B cell (primary cell): ENCODE results near the gene NKX2-2. TPM values are rescaled to one million over a fixed set of nuclear protein-coding genes. Genes with fewer than 3 reads are reported as not detected.

Experiments used
- ATAC-seq: fragments of 200-7000 bp; cut with Tn5 transposase; one replicate; pipeline ENCODE4 v1.10.0; 2021; ENCODE audit warnings: low read depth, mild to moderate bottlenecking, moderate number of reproducible peaks, moderate library complexity
- CTCF ChIA-PET: fragments of 350-600 bp; sonication (Branson Sonifier 250); formaldehyde crosslinking; loops from one replicate; lab custom pipeline; 2021; ENCODE audit warnings: antibody characterized with exemption, inconsistent platforms; lab: Charles Lee
- POLR2A ChIA-PET: fragments of 350-600 bp; sonication (Branson Sonifier 250); formaldehyde crosslinking; loops from one replicate; lab custom pipeline; 2021; ENCODE audit warnings: antibody characterized with exemption; lab: Charles Lee
- DNase-seq: peaks from one replicate; pipeline ENCODE4 v3.0.0; 2013
- H2AFZ ChIP-seq: 2 replicates; pipeline ENCODE4 v1.6.1; 2012; ENCODE audit warnings: mild to moderate bottlenecking, low read depth, low read length; ENCODE audit not compliant: insufficient read depth, poor library complexity, severe bottlenecking
- H3K27ac ChIP-seq, 2 donors: 1 replicate in 1 of 2; 2 replicates in 1 of 2; pipeline ENCODE4 v1.5.1; 2012 to 2013; ENCODE audit warnings: low read length in 2 of 2, mild to moderate bottlenecking in 2 of 2, moderate library complexity in 1 of 2
- H3K27me3 ChIP-seq, 4 experiments: fragments of 200-600 bp in 1 of 4; sonication (generic) in 1 of 4; replicated peaks in 1 of 4; 1 replicate in 2 of 4; 2 replicates in 2 of 4; pipeline versions ENCODE4 v1.6.1 to v1.7.0; 2013 to 2016; ENCODE audit warnings: low read length in 3 of 4, mild to moderate bottlenecking in 2 of 4, mixed read lengths in 1 of 4, moderate library complexity in 1 of 4; ENCODE audit not compliant: insufficient read depth in 4 of 4, control insufficient read depth in 3 of 4; ENCODE audit errors: control extremely low read depth in 1 of 4
- H3K36me3 ChIP-seq, 2 experiments: replicated peaks in 1 of 2; 1 replicate in 1 of 2; 2 replicates in 1 of 2; pipeline versions ENCODE4 v1.6.1 to v1.7.1; 2013; ENCODE audit warnings: low read length in 1 of 2; ENCODE audit not compliant: insufficient read depth in 2 of 2, control insufficient read depth in 1 of 2; ENCODE audit errors: control extremely low read depth in 1 of 2, extremely low read depth in 1 of 2
- H3K4me1 ChIP-seq, 2 donors: fragments of 200-600 bp in 1 of 2; sonication (generic) in 1 of 2; 1 replicate in 1 of 2; 2 replicates in 1 of 2; pipeline versions ENCODE4 v1.5.1 to v1.6.1; 2013 to 2017; ENCODE audit warnings: low read length in 2 of 2; ENCODE audit not compliant: control insufficient read depth in 2 of 2, insufficient read depth in 2 of 2
- H3K4me2 ChIP-seq: replicated peaks from 2 replicates; pipeline ENCODE3; 2012; ENCODE audit warnings: mild to moderate bottlenecking, low read depth, low read length; ENCODE audit not compliant: poor library complexity, severe bottlenecking
- H3K4me3 ChIP-seq, 5 experiments: fragments of 200-600 bp in 1 of 5; sonication (generic) in 1 of 5; 1 replicate in 3 of 5; 2 replicates in 2 of 5; pipeline versions ENCODE4 v1.5.1 to v1.7.0; 2011 to 2016; ENCODE audit warnings: low read length in 4 of 5, mild to moderate bottlenecking in 4 of 5, low read depth in 2 of 5, control low read depth in 1 of 5, moderate library complexity in 1 of 5; ENCODE audit not compliant: insufficient read depth in 1 of 5; ENCODE audit errors: control extremely low read depth in 1 of 5, extremely low read depth in 1 of 5
- H3K79me2 ChIP-seq: fragments of 200-600 bp; sonication (generic); one replicate; pipeline ENCODE4 v1.6.0; 2016; ENCODE audit warnings: low read length; ENCODE audit not compliant: control insufficient read depth, insufficient read depth
- H3K9ac ChIP-seq: fragments of 200-600 bp; sonication (generic); 2 replicates; pipeline ENCODE4 v1.6.1; 2017; ENCODE audit warnings: mild to moderate bottlenecking, low read length, moderate library complexity
- H3K9me3 ChIP-seq, 3 donors: one replicate each; pipeline versions ENCODE4 v1.6.1 to v1.7.1; 2013; ENCODE audit warnings: low read length in 2 of 3; ENCODE audit not compliant: control insufficient read depth in 2 of 3, insufficient read depth in 1 of 3; ENCODE audit errors: control extremely low read depth in 1 of 3
- H4K20me1 ChIP-seq: 2 replicates; pipeline ENCODE4 v1.6.0; 2012; ENCODE audit warnings: mild to moderate bottlenecking, low read length; ENCODE audit not compliant: insufficient read depth, control insufficient read depth, poor library complexity, severe bottlenecking
- H3K27ac Mint-ChIP-seq: one replicate; pipeline ENCODE4 v1.8.0; 2021; ENCODE audit warnings: mixed read lengths
- H3K27me3 Mint-ChIP-seq: one replicate; pipeline ENCODE4 v1.8.0; 2021; ENCODE audit warnings: mixed read lengths
- H3K4me1 Mint-ChIP-seq: one replicate; pipeline ENCODE4 v1.8.0; 2021; ENCODE audit warnings: mixed read lengths
- H3K4me3 Mint-ChIP-seq: one replicate; pipeline ENCODE4 v1.8.0; 2021; ENCODE audit warnings: mixed read lengths
- H3K9me3 Mint-ChIP-seq: one replicate; pipeline ENCODE4 v1.8.0; 2022; ENCODE audit warnings: mixed read lengths; ENCODE audit not compliant: insufficient read depth
- EZH2 ChIP-seq: IDR thresholded peaks from 2 replicates; pipeline ENCODE4 v1.6.1; 2012; ENCODE audit warnings: borderline replicate concordance, low read depth, mild to moderate bottlenecking, moderate library complexity, low read length; ENCODE audit not compliant: insufficient read depth, poor library complexity, severe bottlenecking
- WGBS: methylation state at CpG from one replicate; pipeline ENCODE4 v1.1.5; 2013; ENCODE audit warnings: missing lambda C conversion rate; ENCODE audit not compliant: insufficient coverage; 5-methylcytosine and 5-hydroxymethylcytosine counted together
- intact Hi-C: fragments of 100-400 bp; cut with micrococcal nuclease; formaldehyde crosslinking; loops from one replicate; pipeline ENCODE4 v1.10.0; 2022
- polyA plus RNA-seq: library from polyadenylated mRNA; depleted of rRNA; stranded (reverse); fragments of >200 nt; gene quantifications from 2 replicates; pipeline ENCODE4 v1.2.3, GENCODE V29; 2012
- total RNA-seq, 2 donors: library from RNA; stranded (reverse); fragments of 120-200 nt in 1 of 2; gene quantifications; 1 replicate in 1 of 2; 2 replicates in 1 of 2; pipeline versions ENCODE4 v1.2.3 to v1.2.4, GENCODE V29; 2013 to 2022
- TF ChIP-seq, protein P1 (sequence below): fragments of 200-600 bp; IDR thresholded peaks from one replicate; pipeline ENCODE4 v1.8.0; 2022; ENCODE audit warnings: antibody characterized with exemption, mild to moderate bottlenecking

The NKX2-2 gene
- total and polyA plus RNA-seq, 2 donors (not counting 1 experiment from before 2014, with no cell fraction given): not detected

DNA sequence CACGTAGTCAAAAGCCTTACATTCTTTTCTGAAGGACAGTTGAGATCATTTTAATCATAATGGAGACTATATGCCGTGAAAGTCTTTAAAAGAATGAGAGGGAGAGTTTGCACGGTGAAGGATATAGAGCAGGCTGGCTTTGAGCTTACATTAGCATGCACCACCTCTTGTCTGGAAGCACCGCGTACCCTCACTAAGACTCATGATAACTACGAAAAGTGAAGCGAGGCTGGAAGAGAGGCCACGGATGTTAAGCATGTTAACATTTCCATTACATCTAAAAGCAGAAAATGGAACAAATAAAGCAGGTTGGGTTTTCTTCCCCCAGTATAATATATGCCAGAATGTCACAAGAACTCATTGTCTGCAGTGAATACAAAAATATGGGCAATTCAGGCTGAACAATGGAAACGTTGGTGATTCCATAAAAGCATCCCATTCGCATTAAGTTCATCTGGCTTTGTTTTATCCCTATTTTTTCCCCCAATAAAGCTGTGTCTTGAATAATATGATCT lies 40.6 kb upstream of the NKX2-2 start:
- Histone ChIP-seq H2AFZ (no peak overlapping the region), H3K27ac (no peak overlapping the region), H3K79me2 (no peaks in the 10 kb centered on the region), H4K20me1 (no peaks in the 10 kb centered on the region), H3K4me1 (no peaks in the 10 kb centered on the region), H3K4me2 (no peak overlapping the region), H3K9ac (no peak overlapping the region), H3K36me3 (no peaks in the 10 kb centered on the region), H3K4me3 (no peak overlapping the region), H3K9me3 (no peaks in the 10 kb centered on the region), H3K27me3 (peaks cover 0 to 9% (median 0%) of the 10 kb centered on the region in 4 experiments)
- no peaks in the 10 kb centered on the region for H3K9me3 Mint-ChIP-seq
- peaks cover 19% of the 10 kb centered on the region for H3K27me3 Mint-ChIP-seq
- no peak overlapping the region for H3K27ac Mint-ChIP-seq
- H3K4me1 Mint-ChIP-seq: no peaks in the 10 kb centered on the region
- intact Hi-C loops: no loop called here
- ChIA-PET CTCF (interaction anchor here (0.8 kb wide), 1 partner anchor 320 kb away, joined by 4 read pairs; no protein-coding TSS in a partner anchor), POLR2A (no interaction called here)
- TF ChIP-seq, protein P1, sequence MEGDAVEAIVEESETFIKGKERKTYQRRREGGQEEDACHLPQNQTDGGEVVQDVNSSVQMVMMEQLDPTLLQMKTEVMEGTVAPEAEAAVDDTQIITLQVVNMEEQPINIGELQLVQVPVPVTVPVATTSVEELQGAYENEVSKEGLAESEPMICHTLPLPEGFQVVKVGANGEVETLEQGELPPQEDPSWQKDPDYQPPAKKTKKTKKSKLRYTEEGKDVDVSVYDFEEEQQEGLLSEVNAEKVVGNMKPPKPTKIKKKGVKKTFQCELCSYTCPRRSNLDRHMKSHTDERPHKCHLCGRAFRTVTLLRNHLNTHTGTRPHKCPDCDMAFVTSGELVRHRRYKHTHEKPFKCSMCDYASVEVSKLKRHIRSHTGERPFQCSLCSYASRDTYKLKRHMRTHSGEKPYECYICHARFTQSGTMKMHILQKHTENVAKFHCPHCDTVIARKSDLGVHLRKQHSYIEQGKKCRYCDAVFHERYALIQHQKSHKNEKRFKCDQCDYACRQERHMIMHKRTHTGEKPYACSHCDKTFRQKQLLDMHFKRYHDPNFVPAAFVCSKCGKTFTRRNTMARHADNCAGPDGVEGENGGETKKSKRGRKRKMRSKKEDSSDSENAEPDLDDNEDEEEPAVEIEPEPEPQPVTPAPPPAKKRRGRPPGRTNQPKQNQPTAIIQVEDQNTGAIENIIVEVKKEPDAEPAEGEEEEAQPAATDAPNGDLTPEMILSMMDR: no peak
- TF ChIP-seq EZH2: no peak
- 82% methylated on average over 3 of the region's 10 CpGs for WGBS
- DNase-seq (no peak), ATAC-seq (no peak)
- H3K4me3 Mint-ChIP-seq: no peak overlapping the region

DNA sequence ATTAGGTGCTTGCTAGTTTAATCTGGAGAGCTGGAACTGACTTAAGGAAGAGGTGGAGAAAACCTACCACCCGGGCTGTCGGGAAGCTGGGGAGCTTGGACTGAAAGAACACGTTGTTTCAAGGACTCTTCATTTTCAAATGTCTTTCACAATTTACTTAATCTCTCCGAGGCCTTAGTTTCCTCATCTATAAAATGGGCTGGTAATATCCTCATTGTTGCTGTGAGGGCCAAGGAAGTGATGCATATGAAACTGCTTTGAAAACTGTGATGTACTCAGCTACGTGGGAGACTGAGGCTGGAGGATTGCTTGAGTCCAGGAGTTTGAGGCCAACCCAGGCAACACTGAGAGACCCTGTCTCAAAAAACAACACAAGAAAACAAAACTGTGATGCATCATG lies 36.7 kb upstream of the NKX2-2 start:
- Mint-ChIP-seq H3K9me3 (no peaks in the 10 kb centered on the region), H3K27ac (no peak overlapping the region), H3K4me1 (no peaks in the 10 kb centered on the region), H3K27me3 (peaks cover 27% of the 10 kb centered on the region), H3K4me3 (no peak overlapping the region)
- Histone ChIP-seq H2AFZ (no peak overlapping the region), H3K79me2 (no peaks in the 10 kb centered on the region), H3K27me3 (peaks cover 0 to 9% (median 0%) of the 10 kb centered on the region in 4 experiments), H3K36me3 (no peaks in the 10 kb centered on the region), H3K4me2 (no peak overlapping the region), H4K20me1 (no peaks in the 10 kb centered on the region), H3K4me1 (no peaks in the 10 kb centered on the region), H3K4me3 (no peak overlapping the region), H3K9me3 (no peaks in the 10 kb centered on the region), H3K9ac (no peak overlapping the region), H3K27ac (no peak overlapping the region)
- intact Hi-C loops: no loop called here
- ChIA-PET POLR2A (no interaction called here), CTCF (interaction anchor here (2.5 kb wide), 1 partner anchor 21 kb away, joined by 6 read pairs; no protein-coding TSS in a partner anchor)
- no peak for DNase-seq
- TF ChIP-seq EZH2: no peak
- TF ChIP-seq, protein P1: no peak
- WGBS: 100% methylated on average over 3 of the region's 5 CpGs
- ATAC-seq: no peak
